Activated CD4-positive, alpha-beta T cell treated with anti-CD3 and anti-CD28 coated beads, Interleukin-2, amount 10 ng/mL, durations not matched to agents 7 days and 5 days (primary cell): ENCODE data around the gene UPF3A. TPM values are rescaled to one million over a fixed set of nuclear protein-coding genes. Genes with fewer than 3 reads are reported as not detected.
"Not testable (repeated sequence)": the region's sequence is repeated elsewhere in the genome, so short reads cannot be mapped to it uniquely, and the experiment has no call there.

Experiments
- CTCF ChIA-PET: fragments of 350-600 bp; sonication (Branson Sonifier 250); formaldehyde crosslinking; loops from one replicate; lab custom pipeline; 2021; ENCODE audit warnings: antibody characterized with exemption; lab: Charles Lee
- POLR2A ChIA-PET: fragments of 350-600 bp; sonication (Branson Sonifier 250); formaldehyde crosslinking; loops from one replicate; lab custom pipeline; 2021; ENCODE audit warnings: antibody characterized with exemption; lab: Charles Lee
- DNase-seq: peaks from one replicate; pipeline ENCODE4 v3.0.0-alpha.2; 2020
- H3K27ac Mint-ChIP-seq: one replicate; pipeline ENCODE4 v1.8.0; 2021; ENCODE audit warnings: mild to moderate bottlenecking, moderate library complexity, mixed read lengths
- H3K27me3 Mint-ChIP-seq: one replicate; pipeline ENCODE4 v1.8.0; 2021; ENCODE audit warnings: mixed read lengths
- H3K36me3 Mint-ChIP-seq: one replicate; pipeline ENCODE4 v1.8.0; 2021; ENCODE audit warnings: low read depth, mixed read lengths
- H3K4me1 Mint-ChIP-seq: one replicate; pipeline ENCODE4 v1.8.0; 2021; ENCODE audit warnings: mixed read lengths
- H3K4me3 Mint-ChIP-seq: one replicate; pipeline ENCODE4 v1.8.0; 2021; ENCODE audit warnings: mild to moderate bottlenecking, moderate library complexity, mixed read lengths
- H3K9me3 Mint-ChIP-seq: one replicate; pipeline ENCODE4 v1.8.0; 2021; ENCODE audit warnings: mixed read lengths
- total RNA-seq, 2 experiments: library from RNA; stranded (reverse); gene quantifications; one replicate each; pipeline ENCODE4 v1.2.3, GENCODE V29; 2021

Gene UPF3A
- total RNA-seq, 2 experiments from 2014 or later = 55.1 to 62.1 TPM

- H3K27ac Mint-ChIP-seq = no peak overlapping the region
- peaks cover 14% of the 10 kb centered on the region for H3K4me1 Mint-ChIP-seq
- no peaks in the 10 kb centered on the region for H3K9me3 Mint-ChIP-seq
- H3K27me3 Mint-ChIP-seq = no peaks in the 10 kb centered on the region
- peaks cover 39% of the 10 kb centered on the region for H3K36me3 Mint-ChIP-seq
- no peak overlapping the region for H3K4me3 Mint-ChIP-seq
- ChIA-PET CTCF (interaction anchor here (0.9 kb wide), 1 partner anchor 9 kb away, joined by 3 read pairs; no protein-coding TSS in a partner anchor), POLR2A (no interaction called here)
- no peak for DNase-seq
Observed at GRCh38 chr13:114328595-114328994, 47.2 kb downstream of the UPF3A start.

- peaks cover 24% of the 10 kb centered on the region for H3K36me3 Mint-ChIP-seq
- H3K4me1 Mint-ChIP-seq = peaks cover 25% of the 10 kb centered on the region
- ChIA-PET POLR2A (no interaction called here), CTCF (no interaction called here)
- no peak overlapping the region for H3K27ac Mint-ChIP-seq
- H3K9me3 Mint-ChIP-seq = no peaks in the 10 kb centered on the region
- no peak for DNase-seq
- no peaks in the 10 kb centered on the region for H3K27me3 Mint-ChIP-seq
- no peak overlapping the region for H3K4me3 Mint-ChIP-seq
Observed at GRCh38 chr13:114330086-114330485, 48.7 kb downstream of the UPF3A start.

GRCh38 chr13:114333881-114334280 is 52.5 kb downstream of the UPF3A start:
- peak overlapping the region; percentile 48 for H3K27ac Mint-ChIP-seq
- POLR2A ChIA-PET = not testable (repeated sequence)

GRCh38 chr13:114334305-114335053 is 53.1 kb downstream of the UPF3A start:
- Mint-ChIP-seq H3K4me3 (peak overlapping the region; percentile 37), H3K27ac (peak overlapping the region; percentile 48), H3K9me3 (no peaks in the 10 kb centered on the region), H3K27me3 (no peaks in the 10 kb centered on the region), H3K4me1 (peaks cover 17% of the 10 kb centered on the region), H3K36me3 (peaks cover under 1% of the 10 kb centered on the region)
- no peak for DNase-seq
- POLR2A ChIA-PET = no interaction called here
- CTCF ChIA-PET = no interaction called here

More at GRCh38 chr13:114333881-114334280, 52.5 kb downstream of the UPF3A start:
- H3K27me3 Mint-ChIP-seq, H3K4me3 Mint-ChIP-seq, H3K9me3 Mint-ChIP-seq, H3K36me3 Mint-ChIP-seq, DNase-seq, CTCF ChIA-PET: not testable (repeated sequence)
- peaks cover 17% of the 10 kb centered on the region for H3K4me1 Mint-ChIP-seq

GRCh38 chr13:114336457-114336856 is 55.1 kb downstream of the UPF3A start:
- not testable (repeated sequence) for H3K36me3 Mint-ChIP-seq
- CTCF ChIA-PET = interaction anchor here (0.6 to 0.9 kb wide), 3 partner anchors 18 to 239 kb away, joined by 3 to 6 read pairs (median 3); no protein-coding TSS in a partner anchor

GRCh38 chr13:114338959-114339358 is 57.6 kb downstream of the UPF3A start:
- H3K36me3 Mint-ChIP-seq = no peaks in the 10 kb centered on the region
- no peak overlapping the region for H3K27ac Mint-ChIP-seq
- peaks cover 17% of the 10 kb centered on the region for H3K27me3 Mint-ChIP-seq
- H3K9me3 Mint-ChIP-seq = no peaks in the 10 kb centered on the region
- CTCF ChIA-PET = interaction anchor here (1.1 kb wide), 2 partner anchors 12 to 59 kb away, joined by 3 read pairs; no protein-coding TSS in a partner anchor
- peaks cover 23% of the 10 kb centered on the region for H3K4me1 Mint-ChIP-seq
- no peak overlapping the region for H3K4me3 Mint-ChIP-seq
- no peak for DNase-seq
- POLR2A ChIA-PET = no interaction called here

More at GRCh38 chr13:114336457-114336856, 55.1 kb downstream of the UPF3A start:
- POLR2A ChIA-PET, H3K27ac Mint-ChIP-seq, DNase-seq, H3K9me3 Mint-ChIP-seq, H3K4me3 Mint-ChIP-seq, H3K27me3 Mint-ChIP-seq: not testable (repeated sequence)
- H3K4me1 Mint-ChIP-seq = peaks cover 29% of the 10 kb centered on the region

GRCh38 chr13:114339857-114340534 is 58.6 kb downstream of the UPF3A start:
- Mint-ChIP-seq H3K9me3 (no peaks in the 10 kb centered on the region), H3K27me3 (peaks cover 23% of the 10 kb centered on the region), H3K4me3 (no peak overlapping the region), H3K4me1 (peaks cover 14% of the 10 kb centered on the region), H3K36me3 (no peaks in the 10 kb centered on the region), H3K27ac (no peak overlapping the region)
- CTCF ChIA-PET = interaction anchor here (1.1 kb wide), 3 partner anchors 13 to 524 kb away, joined by 3 read pairs; no protein-coding TSS in a partner anchor
- POLR2A ChIA-PET = no interaction called here
- peak; percentile 50 for DNase-seq

- H3K4me3 Mint-ChIP-seq = no peak overlapping the region
- no peak for DNase-seq
- CTCF ChIA-PET = interaction anchor here (0.6 to 1.2 kb wide), 3 partner anchors 48 to 879 kb away, joined by 3 read pairs; no protein-coding TSS in a partner anchor
- H3K4me1 Mint-ChIP-seq = peaks cover 12% of the 10 kb centered on the region
- POLR2A ChIA-PET = no interaction called here
- H3K27me3 Mint-ChIP-seq = peaks cover 27% of the 10 kb centered on the region
- H3K27ac Mint-ChIP-seq = no peak overlapping the region
- H3K9me3 Mint-ChIP-seq = no peaks in the 10 kb centered on the region
- H3K36me3 Mint-ChIP-seq = no peaks in the 10 kb centered on the region
Observed at GRCh38 chr13:114341003-114341777, 59.8 kb downstream of the UPF3A start.

GRCh38 chr13:114347256-114347655 is 65.9 kb downstream of the UPF3A start:
- CTCF ChIA-PET, H3K27ac Mint-ChIP-seq, H3K4me1 Mint-ChIP-seq, H3K4me3 Mint-ChIP-seq, POLR2A ChIA-PET, DNase-seq, H3K9me3 Mint-ChIP-seq, H3K36me3 Mint-ChIP-seq: not testable (repeated sequence)
- peaks cover 59% of the 10 kb centered on the region for H3K27me3 Mint-ChIP-seq

GRCh38 chr13:114352763-114353162 is 71.4 kb downstream of the UPF3A start:
- H3K4me1 Mint-ChIP-seq, H3K27ac Mint-ChIP-seq, H3K9me3 Mint-ChIP-seq, CTCF ChIA-PET, POLR2A ChIA-PET, H3K36me3 Mint-ChIP-seq, H3K4me3 Mint-ChIP-seq: not testable (repeated sequence)
- H3K27me3 Mint-ChIP-seq = peaks cover 28% of the 10 kb centered on the region
- DNase-seq = peak; percentile 19

GRCh38 chr13:114353382-114353781 is 72.0 kb downstream of the UPF3A start:
- H3K27ac Mint-ChIP-seq, H3K4me3 Mint-ChIP-seq, DNase-seq, CTCF ChIA-PET, H3K36me3 Mint-ChIP-seq, H3K4me1 Mint-ChIP-seq, H3K9me3 Mint-ChIP-seq, POLR2A ChIA-PET: not testable (repeated sequence)
- H3K27me3 Mint-ChIP-seq = peaks cover 24% of the 10 kb centered on the region
